SU-DHL-6 (cell line): Measurements from ENCODE around the gene HOXA10.

ENCODE experiments used
- CTCF ChIP-seq: fragments of 200-600 bp; sonication (generic); IDR thresholded peaks from one replicate; pipeline ENCODE4 v1.5.1; 2017; ENCODE audit warnings: antibody characterized with exemption, mild to moderate bottlenecking, low read length, moderate library complexity; ENCODE audit not compliant: insufficient read depth, poor library complexity, severe bottlenecking
- EZH2phosphoT487 ChIP-seq: fragments of 200-600 bp; sonication (generic), shearing (Covaris generic); conservative IDR thresholded peaks from 2 replicates; pipeline ENCODE4 v1.6.1; 2018; ENCODE audit warnings: mild to moderate bottlenecking, antibody characterized with exemption, low read length, moderate library complexity, mixed read lengths

GRCh38 chr7:27188386-27189294 is 14.5 kb upstream of the HOXA10 start:
- TF ChIP-seq CTCF (no peak), EZH2phosphoT487 (no peak)
